Hepatocyte (in vitro differentiated cells): Measurements from ENCODE around the gene NECAB2. TPM values are rescaled to one million over a fixed set of nuclear protein-coding genes. Genes with fewer than 3 reads are reported as not detected.

Experiments
- DNase-seq: peaks from one replicate; pipeline ENCODE4 v3.0.0-alpha.2; 2016; ENCODE audit warnings: low spot score
- H2AFZ ChIP-seq: fragments of 200-600 bp; sonication (generic); 2 replicates; pipeline ENCODE4 v1.6.0; 2016; ENCODE audit warnings: antibody characterized with exemption, mild to moderate bottlenecking
- H3K27ac ChIP-seq: fragments of 200-600 bp; sonication (generic); 2 replicates; pipeline ENCODE4 v1.5.1; 2016; ENCODE audit warnings: mild to moderate bottlenecking
- H3K27me3 ChIP-seq: fragments of 200-600 bp; sonication (generic); 2 replicates; pipeline ENCODE4 v1.6.1; 2016
- H3K36me3 ChIP-seq: fragments of 200-600 bp; sonication (generic); replicated peaks from 2 replicates; pipeline ENCODE4 v1.5.1; 2016; ENCODE audit warnings: low read depth; ENCODE audit not compliant: insufficient read depth
- H3K4me1 ChIP-seq: fragments of 200-600 bp; sonication (generic); 2 replicates; pipeline ENCODE4 v1.5.1; 2016; ENCODE audit warnings: mild to moderate bottlenecking, moderate library complexity; ENCODE audit not compliant: insufficient read depth
- H3K4me2 ChIP-seq: fragments of 200-600 bp; sonication (generic); 2 replicates; pipeline ENCODE4 v1.6.0; 2016
- H3K4me3 ChIP-seq: fragments of 200-600 bp; sonication (generic); 2 replicates; pipeline ENCODE4 v1.5.1; 2016; ENCODE audit warnings: mild to moderate bottlenecking
- H3K79me2 ChIP-seq: fragments of 200-600 bp; sonication (generic); 2 replicates; pipeline ENCODE4 v1.6.0; 2017; ENCODE audit warnings: mild to moderate bottlenecking
- H3K9me2 ChIP-seq: fragments of 200-600 bp; sonication (generic); replicated peaks from 2 replicates; pipeline ENCODE4 v1.6.0; 2017; ENCODE audit warnings: mild to moderate bottlenecking; ENCODE audit not compliant: insufficient read depth
- H3K9me3 ChIP-seq: fragments of 200-600 bp; sonication (generic); 2 replicates; pipeline ENCODE4 v1.5.1; 2016; ENCODE audit warnings: low read depth, mild to moderate bottlenecking
- H4K20me1 ChIP-seq: fragments of 200-600 bp; sonication (generic); 2 replicates; pipeline ENCODE4 v1.6.0; 2016; ENCODE audit warnings: mild to moderate bottlenecking; ENCODE audit not compliant: insufficient read depth, poor library complexity, severe bottlenecking
- CTCF ChIP-seq: fragments of 200-600 bp; sonication (generic); IDR thresholded peaks from 2 replicates; pipeline ENCODE4 v1.5.1; 2016; ENCODE audit warnings: antibody characterized with exemption, mild to moderate bottlenecking; ENCODE audit not compliant: poor library complexity
- EZH2 ChIP-seq: fragments of 200-600 bp; sonication (generic); IDR thresholded peaks from 2 replicates; pipeline ENCODE4 v1.6.1; 2016; ENCODE audit warnings: antibody characterized with exemption, mild to moderate bottlenecking, borderline replicate concordance
- EZH2phosphoT487 ChIP-seq: fragments of 200-600 bp; sonication (generic); IDR thresholded peaks from one replicate; pipeline ENCODE4 v1.6.1; 2018; ENCODE audit warnings: antibody characterized with exemption, mild to moderate bottlenecking, low read depth, moderate library complexity; ENCODE audit not compliant: unreplicated experiment, severe bottlenecking
- WGBS: methylation state at CpG from one replicate; pipeline ENCODE4 v1.1.6; 2016; ENCODE audit warnings: low lambda C conversion rate; ENCODE audit errors: missing lambda C conversion rate; 5-methylcytosine and 5-hydroxymethylcytosine counted together
- polyA plus RNA-seq: library from polyadenylated mRNA; unstranded; fragments of >200 nt; fragmentation: Nextera tagmentation; extraction: Ambion mirVana; gene quantifications from 2 replicates; pipeline ENCODE4 v1.2.1, GENCODE V29; 2016
- total RNA-seq: library from RNA; depleted of rRNA; stranded (reverse); fragments of >200 nt; gene quantifications from 2 replicates; pipeline ENCODE4 v1.2.3, GENCODE V29; 2014

Gene NECAB2
- total and polyA plus RNA-seq, 2 experiments from 2014 or later: 1.1 TPM; not detected in 1

GRCh38 chr16:84044118-84044488 is 76.1 kb downstream of the NECAB2 start:
- H3K4me3 ChIP-seq: no peak overlapping the region
- peaks cover 19% of the 10 kb centered on the region for H3K27me3 ChIP-seq
- H4K20me1 ChIP-seq: no peaks in the 10 kb centered on the region
- H3K79me2 ChIP-seq: no peaks in the 10 kb centered on the region
- 50% methylated on average over 5 of the region's 5 CpGs for WGBS
- no peaks in the 10 kb centered on the region for H3K36me3 ChIP-seq
- H3K9me2 ChIP-seq: no peaks in the 10 kb centered on the region
- H2AFZ ChIP-seq: no peak overlapping the region
- no peak for DNase-seq
- no peaks in the 10 kb centered on the region for H3K9me3 ChIP-seq
- peaks cover 4% of the 10 kb centered on the region for H3K4me1 ChIP-seq
- no peak overlapping the region for H3K4me2 ChIP-seq
- TF ChIP-seq CTCF: peak; percentile 24
- TF ChIP-seq EZH2: no peak
- no peak overlapping the region for H3K27ac ChIP-seq

- Histone ChIP-seq H3K79me2 (no peaks in the 10 kb centered on the region), H3K27me3 (peaks cover 19% of the 10 kb centered on the region), H4K20me1 (no peaks in the 10 kb centered on the region), H3K27ac (no peak overlapping the region), H3K4me1 (peaks cover 4% of the 10 kb centered on the region), H3K4me2 (no peak overlapping the region), H3K9me2 (no peaks in the 10 kb centered on the region), H3K36me3 (no peaks in the 10 kb centered on the region), H3K4me3 (no peak overlapping the region), H3K9me3 (no peaks in the 10 kb centered on the region), H2AFZ (no peak overlapping the region)
- DNase-seq: no peak
- 74% methylated on average over 27 of the region's 36 CpGs for WGBS
- TF ChIP-seq EZH2: no peak
- TF ChIP-seq CTCF: no peak
- TF ChIP-seq EZH2phosphoT487: no peak
Measured at GRCh38 chr16:84045001-84045817, 77.2 kb downstream of the NECAB2 start.

- H3K4me1 ChIP-seq: peaks cover 4% of the 10 kb centered on the region
- no peaks in the 10 kb centered on the region for H3K79me2 ChIP-seq
- peaks cover 19% of the 10 kb centered on the region for H3K27me3 ChIP-seq
- 96% methylated on average over 19 of the region's 19 CpGs for WGBS
- no peak overlapping the region for H3K27ac ChIP-seq
- TF ChIP-seq EZH2: no peak
- no peak for TF ChIP-seq CTCF
- TF ChIP-seq EZH2phosphoT487: no peak
- no peak overlapping the region for H3K4me3 ChIP-seq
- no peaks in the 10 kb centered on the region for H4K20me1 ChIP-seq
- H3K4me2 ChIP-seq: no peak overlapping the region
- no peaks in the 10 kb centered on the region for H3K9me3 ChIP-seq
- no peaks in the 10 kb centered on the region for H3K36me3 ChIP-seq
- no peaks in the 10 kb centered on the region for H3K9me2 ChIP-seq
- DNase-seq: no peak
- H2AFZ ChIP-seq: no peak overlapping the region
Measured at GRCh38 chr16:84045818-84046470, 77.9 kb downstream of the NECAB2 start.
